NCI-H128 (cell line): ENCODE measurements around the gene DNLZ.

Experiments used
- DNase-seq: peaks from one replicate; lab custom pipeline; 2025; ENCODE audit not compliant: unreplicated experiment; lab: John Stamatoyannopoulos, UW

Gene DNLZ

GRCh38 chr9:136397643-136398042, 34.1 kb upstream of the DNLZ start:
- no peak for DNase-seq

GRCh38 chr9:136396219-136396515, 32.6 kb upstream of the DNLZ start:
- no peak for DNase-seq

DNA sequence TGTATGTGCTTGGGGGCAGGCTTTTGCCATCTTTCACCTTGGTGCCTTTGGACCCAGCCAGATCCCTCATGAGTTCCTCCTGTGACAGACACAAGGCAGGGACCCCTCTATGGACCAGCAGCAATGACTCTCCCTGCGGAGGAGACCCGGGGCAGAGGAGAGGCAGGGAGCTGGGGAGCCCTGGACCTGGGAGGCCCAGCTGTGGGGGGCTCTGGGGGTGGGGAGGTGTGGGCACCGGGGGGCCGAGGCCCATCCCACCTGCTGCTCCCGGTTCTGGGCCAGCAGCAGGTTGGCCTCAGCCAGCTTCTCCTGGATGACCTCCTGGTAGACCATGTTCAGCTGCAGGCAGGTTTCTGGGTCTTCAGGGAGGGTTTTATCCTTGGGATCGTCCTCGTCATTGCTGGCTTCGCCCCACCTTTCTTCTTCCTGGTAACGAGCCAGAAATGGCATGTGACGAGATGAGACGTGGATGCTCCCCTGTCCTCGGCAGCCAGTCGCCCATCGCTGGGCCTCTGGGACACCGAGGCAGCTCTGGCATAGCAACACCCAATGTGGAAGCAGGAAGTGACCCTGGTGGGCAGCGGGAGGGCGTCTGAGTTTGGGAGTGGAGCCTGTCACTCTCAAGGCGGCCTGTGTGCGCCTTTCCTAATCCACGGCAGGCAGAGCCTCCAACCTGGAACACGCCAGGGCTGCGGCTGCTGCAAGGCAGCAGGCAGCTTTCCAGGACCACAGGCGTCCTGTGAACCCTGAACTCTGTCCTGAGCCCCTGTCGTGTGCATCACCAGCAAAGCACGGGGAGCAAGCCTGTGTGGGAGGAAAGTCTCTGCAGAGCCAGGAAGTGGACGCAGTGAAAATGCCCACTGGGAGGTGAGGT, 32.0 kb upstream of the DNLZ start:
- no peak for DNase-seq

- no peak for DNase-seq
Measured at GRCh38 chr9:136395020-136395340, 31.4 kb upstream of the DNLZ start.

DNA sequence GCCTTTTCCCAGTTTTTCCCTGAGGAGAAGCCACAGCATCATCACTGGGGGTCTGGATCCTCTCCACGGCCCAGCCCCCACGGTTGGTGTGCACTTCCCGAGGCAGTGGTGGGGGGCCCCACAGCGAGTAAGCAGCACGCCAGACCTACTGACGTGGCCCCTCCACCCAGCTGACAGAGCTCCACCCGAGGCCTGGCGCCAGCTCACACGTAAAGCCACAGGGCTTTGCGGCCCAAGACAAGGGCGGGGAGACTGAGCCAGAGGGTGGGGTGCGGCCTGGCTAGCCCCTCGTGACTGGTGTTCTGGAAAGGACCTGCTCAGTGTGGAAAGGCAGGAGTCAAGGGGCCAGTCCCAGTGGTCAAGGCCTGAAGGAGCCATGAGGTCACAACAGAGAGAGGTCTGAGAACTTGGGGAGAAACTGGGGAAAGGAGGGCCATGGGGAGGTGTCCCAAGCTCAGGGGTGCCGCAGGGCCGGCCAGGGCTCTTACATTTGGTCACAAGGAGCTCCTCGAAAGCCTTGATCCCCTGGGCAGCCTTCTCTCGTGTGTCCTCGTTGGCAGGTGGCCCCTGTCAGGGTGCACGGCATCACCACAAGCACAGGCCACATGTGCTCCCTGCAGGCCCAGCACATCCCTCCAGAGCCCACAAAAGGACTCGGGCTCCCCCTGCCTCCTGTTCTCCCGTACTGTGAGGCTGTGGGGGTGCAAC, 30.9 kb upstream of the DNLZ start:
- no peak for DNase-seq

- DNase-seq, result no peak
Measured at GRCh38 chr9:136393531-136393930, 30.0 kb upstream of the DNLZ start.

GRCh38 chr9:136392538-136393449, 29.2 kb upstream of the DNLZ start:
- DNase-seq, result no peak

DNA sequence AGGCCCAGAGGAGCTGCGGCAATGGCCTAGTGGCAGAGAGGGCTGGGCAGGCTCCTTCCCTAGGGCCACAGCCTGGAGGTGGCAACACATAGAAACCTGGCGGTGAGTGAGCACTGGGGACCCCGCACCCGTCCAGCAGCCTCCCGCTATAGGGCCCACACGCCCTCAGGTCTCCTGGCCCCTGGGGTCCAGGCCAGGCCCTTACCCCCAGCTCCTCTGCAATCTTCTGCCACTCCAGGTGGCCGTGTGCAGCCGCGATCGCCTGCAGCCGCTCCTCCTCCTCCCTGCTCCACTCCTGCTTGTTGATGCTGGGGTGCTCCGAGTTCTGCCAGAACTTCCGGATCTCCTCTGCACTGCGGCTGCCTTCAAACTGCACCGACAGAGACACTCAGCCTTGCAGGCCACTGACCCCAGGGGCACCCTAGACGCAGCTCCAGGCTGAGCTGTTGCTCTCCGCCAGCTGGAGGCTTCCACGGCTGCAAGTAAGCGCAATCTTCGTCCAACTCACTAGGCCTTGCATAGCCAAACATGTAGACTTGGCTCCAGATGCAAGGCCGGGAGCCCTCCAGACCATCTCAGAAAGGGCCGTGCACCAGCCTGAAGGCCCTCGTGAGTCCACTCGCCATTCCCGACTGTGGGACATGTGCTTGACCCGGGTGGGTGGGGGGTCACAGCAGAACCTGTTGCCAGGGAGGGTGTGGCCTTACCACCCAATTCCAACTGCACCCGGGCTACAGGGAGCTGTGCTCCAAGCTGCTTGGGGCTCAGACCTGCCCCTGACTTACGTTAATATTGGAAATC, 28.4 kb upstream of the DNLZ start:
- no peak for DNase-seq

DNA sequence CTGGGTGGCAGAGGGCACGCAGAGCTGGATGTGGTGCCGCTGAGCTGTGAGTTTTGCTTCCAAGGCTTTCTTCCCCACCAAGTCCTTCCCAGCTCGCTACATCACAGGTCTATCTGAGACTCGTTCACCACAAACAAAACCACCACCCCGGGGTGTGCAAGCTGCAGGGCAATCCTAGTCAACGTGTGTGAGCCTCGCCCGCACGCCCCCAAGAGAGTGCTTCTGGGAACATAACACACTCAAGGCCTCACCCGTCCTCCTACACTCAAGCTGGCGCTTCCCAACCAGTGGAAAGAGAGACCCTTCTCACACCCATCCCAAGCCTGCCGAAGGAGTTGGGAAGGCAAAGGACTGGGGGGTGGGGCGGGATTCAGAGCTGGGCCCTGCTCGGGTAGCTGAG, 25.9 kb upstream of the DNLZ start:
- no peak for DNase-seq

DNA sequence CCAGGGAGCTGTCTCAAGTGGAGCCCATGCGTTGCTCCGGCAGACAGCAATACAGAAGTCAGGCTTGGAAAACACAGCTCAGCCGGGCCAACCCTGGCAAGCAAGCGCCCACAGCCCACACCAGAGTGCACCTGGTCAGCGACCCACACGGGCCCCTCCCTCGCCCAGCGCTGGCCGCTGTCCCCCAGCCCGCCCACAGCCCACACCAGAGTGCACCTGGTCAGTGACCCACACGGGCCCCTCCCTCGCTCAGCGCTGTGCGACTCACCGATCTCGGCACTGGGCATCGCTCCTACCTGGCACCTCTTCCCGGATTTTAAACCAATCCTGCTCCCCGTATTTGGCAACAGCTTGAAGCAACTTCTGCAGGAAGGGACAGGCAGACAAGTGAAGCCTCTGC, 23.7 kb upstream of the DNLZ start:
- no peak for DNase-seq

GRCh38 chr9:136386018-136386417, 22.5 kb upstream of the DNLZ start:
- no peak for DNase-seq

DNA sequence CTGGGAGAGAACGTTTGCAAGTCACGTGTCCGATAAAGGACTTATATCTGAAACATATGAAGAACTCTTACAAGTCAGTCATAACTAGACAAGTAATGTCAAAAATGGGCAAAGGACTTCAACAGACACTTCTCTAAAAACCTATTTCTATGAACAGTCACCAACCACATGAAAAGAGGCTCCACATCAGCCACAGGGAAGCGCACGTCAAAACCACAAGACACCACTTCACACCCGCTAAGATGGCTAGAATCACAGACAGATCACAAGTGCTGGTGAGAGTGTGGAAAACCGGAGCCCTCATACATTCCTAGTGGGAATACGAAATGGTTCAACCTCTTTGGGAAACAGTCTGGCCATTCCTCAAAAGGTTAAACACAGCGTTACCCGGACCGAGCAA, 21.5 kb upstream of the DNLZ start:
- DNase-seq, result no peak

DNA sequence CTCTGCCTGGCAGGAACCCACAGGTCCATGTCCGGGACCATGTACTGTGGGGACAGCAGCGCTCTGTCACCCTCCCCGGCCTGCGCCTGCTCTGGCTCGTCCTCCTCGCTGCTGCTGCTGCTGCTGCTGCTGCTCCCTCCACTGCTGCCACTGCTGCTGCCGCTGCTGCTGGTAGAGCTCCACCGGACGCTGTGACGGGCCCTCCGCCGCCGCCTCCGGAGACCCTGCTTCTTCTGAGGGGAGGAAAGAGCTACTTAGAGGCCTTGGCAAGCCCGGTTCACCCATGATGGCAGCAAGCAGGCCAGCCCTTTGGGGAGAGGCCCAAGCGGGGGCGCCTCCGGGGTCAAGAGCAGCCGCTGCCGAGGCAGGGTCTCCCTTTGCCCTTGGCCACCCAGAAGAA, 19.9 kb upstream of the DNLZ start:
- DNase-seq, result no peak

GRCh38 chr9:136381966-136382513, 18.5 kb upstream of the DNLZ start:
- no peak for DNase-seq

- DNase-seq, result no peak
Measured at GRCh38 chr9:136381311-136381710, 17.8 kb upstream of the DNLZ start.

GRCh38 chr9:136380381-136380780, 16.8 kb upstream of the DNLZ start:
- DNase-seq, result no peak

- DNase-seq, result no peak
Measured at GRCh38 chr9:136379891-136380290, 16.3 kb upstream of the DNLZ start.

DNA sequence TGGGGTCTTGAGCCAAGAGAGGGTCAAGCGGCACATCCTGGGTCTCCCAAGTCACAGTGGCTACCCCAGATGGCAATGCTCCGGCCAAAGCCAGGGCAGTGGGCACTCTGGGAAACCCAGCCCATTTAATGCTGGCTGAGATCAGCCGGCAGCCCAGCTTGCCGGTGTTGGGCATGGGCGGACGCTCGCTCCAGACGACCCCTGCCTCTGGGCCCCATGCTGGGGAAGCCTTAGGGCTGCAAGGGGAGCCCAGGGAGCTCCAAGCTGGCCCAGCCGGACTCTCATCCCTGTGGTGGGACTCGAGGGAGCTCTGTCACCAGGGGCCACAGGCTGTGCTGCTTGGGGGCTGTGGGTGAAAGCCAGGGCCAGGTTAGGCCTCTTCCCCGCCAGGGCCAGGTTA, 15.9 kb upstream of the DNLZ start:
- DNase-seq, result no peak

DNA sequence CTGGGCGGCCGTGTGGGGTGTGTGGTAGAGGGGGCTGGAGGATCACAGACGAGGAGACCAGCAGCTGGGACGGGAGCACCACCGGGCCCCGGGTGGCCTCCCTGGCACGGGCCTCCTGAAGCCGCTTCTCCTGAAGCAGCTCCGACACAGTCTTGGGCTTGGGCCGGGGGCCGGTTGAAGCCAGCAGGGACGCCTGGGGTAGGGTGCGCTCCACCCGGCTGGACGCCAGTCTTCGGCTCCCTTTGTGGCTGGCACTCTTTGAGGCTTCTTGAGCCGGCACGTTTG, 15.4 kb upstream of the DNLZ start:
- no peak for DNase-seq

- no peak for DNase-seq
Measured at GRCh38 chr9:136378170-136379002, 14.8 kb upstream of the DNLZ start.
